M059J (cell line): ENCODE data around the gene TUBGCP5. TPM values are rescaled to one million over a fixed set of nuclear protein-coding genes. Genes with fewer than 3 reads are reported as not detected.

Experiments
- DNase-seq: peaks from one replicate; pipeline ENCODE4 v3.0.0-alpha.2; 2012; ENCODE audit warnings: low read depth
- total RNA-seq: library from RNA; depleted of rRNA; stranded (reverse); fragments of >200 nt; shearing (Covaris generic); gene quantifications from 2 replicates; pipeline ENCODE4 v1.2.3, GENCODE V29; 2014

The TUBGCP5 gene
- total RNA-seq, 1 experiment from 2014 or later = 20.8 TPM

DNA sequence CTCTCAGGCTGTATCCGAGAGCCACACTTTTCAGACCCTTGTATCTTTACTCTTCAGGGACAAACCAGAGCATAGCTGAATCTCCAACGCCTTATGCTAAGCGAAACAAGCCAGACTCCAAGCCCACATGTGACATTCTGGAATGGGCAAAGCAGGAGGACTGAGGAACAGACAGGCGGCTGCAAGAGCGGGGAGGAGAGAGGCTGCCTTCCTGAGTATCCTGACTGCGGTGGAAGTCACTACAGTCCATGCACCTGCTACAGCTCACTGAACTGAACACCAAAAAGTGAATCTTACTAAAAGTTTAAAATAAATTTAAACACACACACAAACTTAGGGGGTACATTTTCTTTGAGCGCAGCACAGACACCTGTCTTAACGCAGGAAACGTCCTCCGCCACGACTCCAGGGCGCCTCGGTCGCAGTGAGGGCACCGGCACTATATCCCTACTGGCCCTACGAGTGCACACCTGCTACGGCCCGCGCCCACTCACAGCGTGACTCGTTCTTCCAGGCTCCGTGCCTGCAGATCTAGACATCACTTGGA is 60.6 kb downstream of the TUBGCP5 start:
- DNase-seq = no peak

DNA sequence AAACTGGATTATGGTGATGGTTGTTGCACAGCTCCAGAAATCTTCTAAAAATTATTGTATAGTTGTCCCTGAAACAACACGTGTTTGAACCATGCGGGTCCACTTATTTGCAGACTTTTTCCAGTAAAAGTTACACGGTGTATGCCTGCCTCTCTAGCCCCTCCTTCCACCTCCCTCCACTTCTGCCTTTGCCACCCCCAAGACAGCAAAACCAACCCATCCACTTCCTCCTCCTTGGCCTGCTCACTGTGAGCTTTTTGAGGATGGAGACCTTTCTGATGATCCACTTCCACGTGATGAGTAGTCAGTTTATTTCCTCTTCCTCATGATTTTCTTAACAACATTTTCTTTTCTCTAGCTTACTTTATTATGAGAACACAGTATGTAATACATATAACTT is 64.6 kb downstream of the TUBGCP5 start:
- DNase-seq = no peak

DNA sequence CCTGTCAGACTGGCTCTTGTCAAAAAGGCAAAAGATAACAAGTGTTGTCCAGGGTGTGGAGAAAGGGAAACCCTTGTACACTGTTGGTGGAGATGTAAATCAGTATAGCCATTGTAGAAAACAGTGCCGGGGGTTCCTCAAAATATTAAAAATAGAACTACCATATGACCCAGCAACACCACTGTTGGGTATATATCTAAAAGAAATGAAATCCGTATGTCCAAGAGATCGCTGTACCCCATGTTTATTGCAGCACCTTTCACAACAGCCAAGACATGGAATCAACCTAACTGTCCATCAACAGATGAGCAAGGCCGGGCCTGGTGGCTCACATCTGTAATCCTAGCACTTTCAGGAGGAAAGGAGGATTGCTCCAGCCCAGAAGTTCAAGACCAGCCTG is 65.4 kb downstream of the TUBGCP5 start:
- no peak for DNase-seq

DNA sequence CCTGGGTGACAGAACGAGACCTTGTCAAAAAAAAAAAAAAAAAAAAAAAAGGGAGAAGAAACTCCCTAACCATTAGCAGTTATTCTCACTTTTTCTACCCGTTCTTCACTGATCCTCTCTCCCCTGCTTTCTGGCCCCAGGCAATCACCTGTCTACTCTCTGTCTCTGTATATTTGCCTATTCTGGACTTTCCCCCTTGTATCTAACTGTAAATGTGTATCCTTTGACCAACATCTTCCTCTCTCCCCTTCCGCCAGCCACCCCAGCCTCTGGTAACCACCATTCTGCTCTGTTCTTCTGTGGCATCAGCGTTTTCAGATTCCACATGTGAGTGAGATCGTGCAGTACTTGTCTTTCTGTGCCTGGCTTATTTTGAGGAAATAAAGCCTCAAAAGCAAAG is 66.1 kb downstream of the TUBGCP5 start:
- no peak for DNase-seq

DNA sequence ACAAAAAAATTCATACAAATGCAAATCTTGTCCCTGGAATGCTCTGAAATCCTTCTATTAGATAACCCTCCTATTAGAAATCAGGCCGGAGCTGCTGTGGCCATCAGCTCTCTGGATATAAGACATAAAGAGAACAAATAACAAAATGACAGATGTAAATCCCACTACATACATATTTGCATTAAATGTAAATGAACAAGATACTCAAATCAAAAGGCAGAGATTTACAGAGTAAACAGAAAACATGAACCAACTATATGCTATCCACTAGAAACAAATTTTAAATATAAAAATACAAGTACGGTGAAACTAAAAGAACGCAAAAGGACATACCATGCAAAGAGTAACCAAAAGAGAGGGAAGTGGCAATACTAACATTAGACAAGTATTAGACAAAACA is 69.9 kb downstream of the TUBGCP5 start:
- no peak for DNase-seq

DNA sequence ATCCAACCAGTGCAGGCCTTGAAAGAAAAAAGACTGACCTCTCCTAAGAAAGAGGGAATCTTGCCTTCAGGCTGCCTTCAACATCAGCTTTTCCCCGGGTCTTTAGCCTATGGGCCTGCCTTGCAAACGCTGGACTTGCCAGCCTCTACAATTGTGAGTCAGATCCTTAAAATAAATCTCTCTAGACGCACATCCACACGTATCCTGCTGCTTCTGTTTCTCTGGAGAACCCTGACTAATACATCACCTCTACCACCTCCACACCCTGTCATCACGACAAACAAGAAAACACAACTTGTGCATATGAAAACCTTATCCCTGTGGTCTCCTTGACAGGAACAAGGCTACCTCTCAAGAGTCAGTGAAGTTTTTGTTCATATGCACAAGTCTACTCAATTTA is 71.0 kb downstream of the TUBGCP5 start:
- DNase-seq = peak; percentile 93

DNA sequence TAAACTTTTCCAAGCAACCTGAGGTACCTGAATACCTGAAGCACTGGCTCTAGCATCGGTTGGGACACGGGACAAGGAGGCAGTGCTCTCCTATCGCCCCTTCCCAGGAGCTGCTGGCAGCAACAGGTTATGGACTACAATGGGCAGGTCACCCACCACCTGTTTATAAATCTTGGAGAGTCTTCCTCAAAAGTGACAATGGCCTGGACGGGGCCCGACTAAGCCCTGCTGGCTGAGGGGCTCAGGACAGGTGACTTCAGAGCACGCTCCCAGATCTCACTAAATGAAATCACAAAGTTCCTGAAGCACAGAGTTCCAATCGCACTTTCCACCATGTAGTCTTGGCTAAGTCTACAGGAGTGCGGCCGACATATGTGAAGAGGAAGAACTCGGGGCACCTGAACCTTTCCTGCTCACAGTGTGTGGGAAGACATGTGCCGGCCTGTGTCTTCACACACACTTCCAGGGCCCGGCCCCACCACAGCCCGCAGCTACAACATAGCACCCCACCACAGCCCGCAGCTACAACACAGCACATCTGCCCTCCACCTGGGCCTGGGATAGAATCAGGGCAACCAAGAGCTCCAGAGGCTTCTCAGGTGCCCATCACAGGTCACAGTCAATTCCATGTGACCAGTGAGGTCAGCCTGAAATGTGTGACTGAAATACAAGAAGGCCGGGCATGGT is 72.1 kb downstream of the TUBGCP5 start:
- DNase-seq = no peak

DNA sequence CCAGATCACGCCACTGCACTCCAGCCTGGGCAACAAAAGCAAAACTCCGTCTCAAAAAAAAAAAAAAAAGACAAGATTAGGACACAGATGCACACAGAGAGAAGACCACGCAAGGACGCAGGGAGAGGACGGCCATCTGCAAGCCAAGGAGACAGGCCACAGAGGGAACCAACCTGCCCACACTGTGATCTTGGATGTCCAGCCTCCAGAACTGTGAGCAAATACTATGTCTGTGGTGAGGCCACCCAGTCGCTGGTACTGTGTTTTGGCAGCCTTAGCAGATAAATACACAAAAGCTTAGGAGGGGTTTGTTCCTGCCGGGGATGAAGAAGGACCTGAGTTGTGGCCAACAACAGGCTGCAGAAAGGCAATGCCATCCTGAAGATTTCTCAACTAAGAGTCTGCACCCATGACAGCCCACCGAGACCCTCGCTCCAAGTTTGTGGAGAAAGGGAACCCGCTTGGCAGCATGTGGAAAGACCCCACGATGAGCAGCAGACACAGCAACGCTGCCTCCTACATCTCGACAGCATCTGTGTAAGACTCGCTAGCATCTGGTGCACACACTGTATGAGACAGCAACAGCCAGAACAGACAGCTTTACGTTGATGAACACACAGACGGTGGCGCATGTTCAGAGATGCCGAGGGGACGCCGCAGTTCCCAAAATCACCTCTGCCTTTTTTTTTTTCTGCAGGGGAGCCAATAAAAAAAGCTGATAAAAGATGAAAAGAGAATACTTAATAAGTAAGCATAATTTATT is 72.9 kb downstream of the TUBGCP5 start:
- DNase-seq = no peak

DNA sequence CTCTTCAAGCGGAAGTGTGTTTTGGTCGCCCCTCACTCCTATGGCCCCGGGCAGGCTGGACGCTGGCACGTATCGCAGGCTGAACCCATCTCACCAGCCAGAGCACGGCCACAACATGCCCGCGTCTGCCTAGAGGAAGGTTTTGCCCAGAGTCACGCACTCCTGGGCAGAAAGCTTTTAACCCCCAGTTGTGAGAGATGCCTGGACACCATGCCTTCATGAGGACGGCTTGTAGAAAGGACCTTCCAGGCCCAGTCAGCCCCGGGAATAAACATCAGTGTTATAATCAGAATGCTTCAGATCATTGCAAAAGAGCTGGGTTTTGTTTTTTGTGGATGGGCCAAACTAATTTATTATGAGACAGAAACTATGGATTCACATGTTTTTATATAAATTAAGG is 75.7 kb downstream of the TUBGCP5 start:
- DNase-seq = no peak

DNA sequence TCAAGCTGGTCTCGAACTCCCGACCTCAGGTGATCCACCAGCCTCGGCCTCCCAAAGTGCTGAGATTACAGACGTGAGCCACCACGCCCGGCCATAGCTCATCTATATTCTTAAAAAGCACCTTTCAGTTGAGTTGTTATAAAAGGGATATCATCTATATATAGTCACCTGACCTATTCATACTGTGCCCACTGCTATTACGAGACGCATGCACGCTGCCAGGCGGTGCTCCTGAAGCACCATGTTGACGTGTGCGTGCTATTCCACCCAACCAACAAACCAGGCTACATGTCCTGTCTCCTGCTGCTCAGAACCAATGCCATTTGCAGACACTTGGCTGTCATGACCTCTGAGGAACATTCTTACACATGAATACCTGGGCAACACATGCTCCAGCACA is 76.8 kb downstream of the TUBGCP5 start:
- no peak for DNase-seq

DNA sequence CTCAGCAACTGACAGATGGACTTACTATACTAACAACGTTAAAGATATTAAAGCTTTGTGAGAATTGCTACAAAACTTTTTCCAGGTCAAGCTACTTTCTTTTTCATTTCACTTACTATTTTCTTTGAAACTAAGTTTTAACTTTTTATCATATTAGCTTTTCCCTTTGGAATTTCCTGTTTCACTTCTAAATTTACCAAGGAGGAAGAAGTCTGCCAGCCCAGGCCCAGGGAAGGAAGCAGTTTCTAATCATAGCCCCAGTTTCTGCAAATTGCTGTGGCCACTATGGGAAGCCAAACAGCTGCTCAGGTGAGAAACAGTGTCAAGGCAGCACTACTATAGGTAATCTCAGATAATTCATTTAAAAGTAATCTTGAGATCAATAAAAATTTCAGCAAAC is 77.6 kb downstream of the TUBGCP5 start:
- DNase-seq = peak; percentile 19

DNA sequence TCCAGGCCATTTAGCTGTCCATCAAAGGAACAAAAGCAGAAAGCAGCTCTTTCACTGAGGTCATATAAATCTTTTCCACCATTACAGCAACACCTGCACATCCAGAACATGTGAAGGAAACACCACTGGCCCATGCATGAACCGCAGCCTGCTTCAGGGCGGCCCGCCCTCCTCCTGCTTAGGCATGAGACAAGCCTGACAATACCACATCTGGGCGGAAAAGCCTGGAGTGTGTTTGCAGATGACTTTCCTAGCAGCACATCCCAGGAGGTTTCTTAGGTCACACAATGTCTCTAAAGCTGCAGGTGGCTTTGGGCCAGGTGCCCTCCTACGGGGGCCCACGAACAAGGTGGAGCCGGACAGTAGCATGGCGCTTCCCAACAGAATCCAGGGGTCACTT is 78.8 kb downstream of the TUBGCP5 start:
- DNase-seq = no peak

DNA sequence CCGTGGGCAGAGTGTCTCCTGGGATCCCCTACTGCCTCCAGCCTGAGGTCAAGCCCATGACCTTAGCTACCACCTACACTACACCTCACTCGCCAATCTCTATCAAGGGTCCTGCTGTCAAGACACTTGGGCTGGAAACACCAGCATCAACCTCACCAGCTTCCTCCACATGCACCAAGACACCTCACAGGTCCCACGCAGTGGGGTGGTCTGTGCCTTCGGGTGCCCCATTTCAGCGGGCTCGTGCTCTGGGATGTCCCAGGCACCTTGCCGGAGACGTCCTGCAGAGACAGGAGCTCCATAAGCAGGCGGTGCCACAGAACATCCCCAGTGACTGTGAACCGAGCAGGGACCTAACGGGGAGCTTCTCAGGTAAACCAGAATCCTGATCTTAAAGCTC is 79.2 kb downstream of the TUBGCP5 start:
- no peak for DNase-seq

DNA sequence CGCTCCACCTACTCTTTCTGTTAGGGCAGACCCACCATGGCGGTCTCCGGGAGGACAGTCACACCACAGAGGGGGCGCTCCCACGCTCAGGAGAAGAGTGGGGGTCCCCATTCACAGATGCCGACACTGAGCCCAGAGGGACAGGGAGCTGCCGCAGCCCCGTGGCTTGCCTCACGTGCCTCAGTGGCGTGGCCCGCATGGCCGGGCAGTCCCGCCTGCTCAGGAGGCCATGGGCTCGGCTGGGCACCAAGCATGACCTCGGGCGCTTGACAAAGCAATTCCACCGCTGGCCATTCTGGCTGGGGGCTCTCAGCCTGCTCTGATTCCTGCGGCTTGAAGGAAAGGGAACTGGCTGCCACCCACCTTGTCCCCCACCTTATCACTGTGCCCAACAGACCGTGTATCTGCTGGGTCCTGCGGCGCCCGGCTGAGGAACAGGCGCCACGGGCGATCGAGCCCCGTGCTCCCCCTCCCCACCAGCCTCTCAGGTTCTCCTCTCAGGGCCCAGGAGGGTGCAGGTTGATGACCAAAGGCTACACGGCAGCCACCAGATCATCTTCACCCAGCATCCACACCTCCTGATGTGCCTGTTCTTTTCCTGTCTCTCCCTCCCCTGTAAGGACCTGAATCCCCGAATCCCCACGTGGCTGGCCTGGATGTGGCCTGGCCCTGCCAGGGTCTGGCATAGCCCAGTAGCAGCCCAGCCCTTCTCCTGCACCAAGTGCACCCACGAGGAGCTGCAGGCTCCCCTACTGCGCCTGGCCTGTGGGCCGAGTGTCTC is 79.9 kb downstream of the TUBGCP5 start:
- no peak for DNase-seq

DNA sequence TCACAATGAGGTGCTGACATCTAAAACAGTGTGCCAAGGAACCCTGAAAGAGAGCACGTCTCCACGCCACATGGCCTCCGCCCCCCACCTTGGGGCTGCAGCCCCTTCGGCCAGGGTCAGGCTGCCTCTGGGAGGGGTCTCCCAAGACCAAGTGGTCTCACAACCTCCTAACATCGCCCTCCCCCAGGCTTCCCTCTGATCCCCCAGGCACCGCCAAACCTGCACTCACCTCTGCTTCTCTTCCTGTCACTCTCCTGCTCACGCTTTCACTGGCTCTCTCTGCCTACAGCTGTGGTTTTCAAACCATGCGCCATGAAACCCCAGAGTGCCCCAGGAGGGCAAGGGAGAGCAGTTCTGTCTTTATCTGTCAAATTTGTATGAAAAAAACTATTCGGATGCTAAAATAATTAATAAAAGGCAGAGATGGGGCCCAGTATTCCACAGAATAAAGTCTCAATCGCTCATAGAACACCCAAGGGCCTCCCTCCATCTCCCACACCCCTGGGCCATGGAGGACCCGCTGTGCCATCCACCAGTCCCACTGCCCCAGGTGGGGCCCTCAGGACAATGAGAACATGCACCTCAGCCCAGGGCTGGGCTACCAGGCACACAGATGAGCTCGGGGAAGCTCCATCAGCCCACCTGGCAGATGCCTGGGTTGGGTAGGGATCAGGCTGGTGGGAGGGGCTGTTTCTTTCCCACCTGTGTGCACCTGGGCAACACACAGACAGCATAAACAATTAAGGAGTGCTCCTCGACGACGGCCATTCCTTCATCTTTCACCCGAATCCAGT is 80.7 kb downstream of the TUBGCP5 start:
- DNase-seq = no peak

DNA sequence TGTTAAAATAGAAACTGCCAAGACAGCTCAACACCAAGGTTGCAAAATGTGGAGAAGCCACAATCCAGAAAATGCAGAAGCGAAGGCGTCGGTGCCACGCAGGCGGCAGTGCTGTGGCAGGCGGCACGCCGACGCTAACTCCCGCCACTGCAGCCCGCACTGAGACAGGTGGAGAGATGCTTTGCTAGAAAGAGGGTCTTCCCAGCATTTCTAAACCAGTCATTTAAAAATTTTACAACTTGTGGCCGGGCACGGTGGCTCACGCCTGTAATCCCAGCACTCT is 82.5 kb downstream of the TUBGCP5 start:
- DNase-seq = no peak

DNA sequence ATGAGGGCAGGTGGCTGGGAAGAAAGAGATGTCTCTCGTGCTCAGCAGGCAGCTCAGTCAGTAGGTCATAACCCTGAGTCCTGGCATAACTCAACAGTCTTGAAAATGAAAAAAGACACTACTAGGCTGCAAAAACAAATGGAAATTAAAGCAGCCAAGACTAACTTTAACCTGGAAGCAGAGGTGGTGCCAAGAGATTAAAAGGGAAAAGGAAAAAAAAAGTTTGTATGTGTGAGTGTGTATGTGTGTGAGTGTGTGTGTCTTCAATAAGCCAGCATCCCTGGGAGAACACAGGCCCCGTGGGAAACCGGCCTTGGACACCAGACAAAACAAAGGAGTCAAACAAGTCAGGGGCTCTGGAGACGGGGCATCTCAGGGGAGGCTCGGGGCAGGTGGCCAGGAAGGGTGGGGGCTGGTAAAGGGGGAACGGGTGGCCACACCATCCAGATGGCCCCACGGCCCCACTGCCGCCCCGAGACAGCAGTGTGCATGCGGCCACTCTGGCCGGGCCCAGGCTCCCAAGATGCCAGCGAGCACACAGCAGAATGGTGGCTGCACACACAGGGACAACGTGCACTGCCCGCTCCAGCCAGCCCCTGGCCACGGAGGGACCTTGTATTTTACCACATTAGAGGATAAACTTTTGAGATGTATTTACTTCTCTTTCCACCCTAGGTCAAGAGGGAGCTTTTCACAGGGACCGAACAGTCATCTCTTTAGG is 83.0 kb downstream of the TUBGCP5 start:
- no peak for DNase-seq

DNA sequence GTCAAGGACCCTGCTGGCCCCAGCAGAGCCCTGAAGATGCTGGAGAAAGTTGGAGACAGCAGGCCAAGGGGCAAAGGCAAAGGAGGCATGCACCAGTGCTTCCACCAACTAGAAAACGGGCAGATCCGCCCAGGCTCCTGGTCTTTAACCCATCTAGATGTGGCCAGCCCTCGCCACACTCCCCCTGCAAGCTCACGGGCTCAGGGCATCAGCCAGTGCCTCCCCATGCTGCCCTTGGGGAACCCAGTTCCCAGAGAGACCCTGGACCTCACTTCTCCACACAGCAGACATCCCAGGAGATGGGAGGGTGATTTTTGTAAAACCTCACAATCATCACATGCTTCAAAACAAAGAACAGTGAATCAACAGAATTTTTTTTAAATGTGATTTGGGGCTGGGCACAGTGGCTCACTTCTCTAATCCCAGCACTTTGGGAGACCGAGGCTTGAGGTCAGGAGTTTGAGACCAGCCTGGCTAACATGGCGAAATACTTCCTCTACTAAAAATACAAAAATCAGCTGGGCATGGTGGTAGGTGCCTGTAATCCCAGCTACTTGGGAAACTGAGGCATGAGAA is 83.7 kb downstream of the TUBGCP5 start:
- no peak for DNase-seq

DNA sequence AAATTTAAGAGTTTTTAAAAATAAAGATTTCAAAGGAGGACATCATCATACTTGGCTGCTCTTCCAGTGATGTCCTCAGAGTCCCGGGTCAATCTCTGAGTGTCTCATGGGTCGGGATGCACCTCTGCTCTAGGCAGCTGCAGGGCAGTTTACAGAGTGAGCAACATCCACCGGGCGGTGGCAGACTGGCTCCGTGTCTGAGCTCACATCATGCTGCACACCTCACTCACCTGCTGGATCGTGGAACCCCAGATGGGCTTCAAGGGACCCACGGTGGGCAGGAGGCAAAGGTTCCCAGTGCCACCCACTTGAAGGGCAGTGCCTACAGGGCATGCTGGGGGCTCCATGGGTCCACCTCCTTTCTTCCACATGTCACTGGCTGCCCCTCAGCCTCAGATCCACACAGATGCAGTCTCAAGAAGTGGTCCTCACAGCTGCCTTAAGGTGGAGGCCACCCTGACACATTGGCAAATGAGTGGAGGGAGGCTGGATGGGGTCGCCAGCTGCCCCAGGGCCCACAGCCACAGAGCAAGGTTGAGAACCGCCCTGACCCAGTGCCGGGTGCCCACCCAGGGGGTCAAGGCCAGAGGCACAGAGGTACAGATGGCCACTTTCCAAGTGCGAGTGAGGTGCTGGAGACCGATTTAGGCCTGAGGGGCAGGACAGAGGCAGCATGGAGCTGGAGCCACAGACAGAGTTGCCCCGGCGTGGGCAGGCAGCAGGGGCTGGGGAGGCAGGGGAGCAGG is 84.4 kb downstream of the TUBGCP5 start:
- DNase-seq = no peak

DNA sequence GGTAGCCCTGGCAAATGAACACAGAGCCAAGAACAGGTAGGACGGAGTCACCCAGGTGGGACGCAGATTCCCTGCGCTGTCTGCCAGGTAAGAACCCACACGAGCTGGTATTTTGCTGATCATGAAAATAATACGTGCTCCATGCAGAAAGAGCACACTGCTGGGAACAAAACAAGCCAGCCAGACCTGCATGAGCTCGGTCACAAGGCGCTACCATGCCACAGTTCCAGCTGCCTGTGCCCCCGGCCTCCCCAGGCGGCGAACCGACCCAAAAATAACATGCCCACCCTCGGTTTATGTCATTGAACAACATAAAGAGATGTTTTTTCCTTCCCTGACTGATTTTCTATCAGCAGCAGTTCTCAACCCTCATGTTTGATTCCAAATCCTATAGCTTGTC is 85.0 kb downstream of the TUBGCP5 start:
- no peak for DNase-seq
